ENCODE results near the gene OXGR1.
A peak's percentile ranks its signal among the peaks of the same experiment; 100 is the strongest.

The OXGR1 gene

GRCh38 chr13:96958286-96958891 lies 35.9 kb downstream of the OXGR1 start:
- DNase-seq = peak; percentile 49

- no peak for DNase-seq
These were observed 41.7 kb downstream of the OXGR1 start for GRCh38 chr13:96952595-96952994.

- DNase-seq = no peak
These were observed 46.1 kb downstream of the OXGR1 start for GRCh38 chr13:96948127-96948526.

- no peak for DNase-seq
These were observed 46.8 kb downstream of the OXGR1 start for GRCh38 chr13:96947343-96947910.

GRCh38 chr13:96946709-96947311 lies 47.5 kb downstream of the OXGR1 start:
- DNase-seq = no peak

GRCh38 chr13:96940961-96941360 lies 53.3 kb downstream of the OXGR1 start:
- DNase-seq = no peak

GRCh38 chr13:96935901-96936300 lies 58.4 kb downstream of the OXGR1 start:
- no peak for DNase-seq
